ENCODE measurements around the gene ALDH1L2. TPM values are rescaled to one million over a fixed set of nuclear protein-coding genes. Genes with fewer than 3 reads are reported as not detected.

ALDH1L2 gene
- polyA plus RNA-seq, 1 experiment, result 76.1 TPM

GRCh38 chr12:105076098-105076497, 8.2 kb downstream of the ALDH1L2 start:
- Histone ChIP-seq H3K27me3 (ENCODE audit: control insufficient read depth, insufficient read depth, low read length) (no peaks in the 10 kb centered on the region), H3K4me3 (ENCODE audit: low read depth, low read length) (no peak overlapping the region), H3K36me3 (ENCODE audit: control insufficient read depth, insufficient read depth, low read length) (peaks cover 7% of the 10 kb centered on the region)
- ChIA-PET POLR2A (interaction anchor here (0.5 to 0.6 kb wide), 2 partner anchors 9 to 876 kb away, joined by 3 to 9 read pairs; no protein-coding TSS in a partner anchor), CTCF (interaction anchor here (1.0 kb wide), 1 partner anchor 309 kb away, joined by 3 read pairs; no protein-coding TSS in a partner anchor)
- peak; percentile 64 for DNase-seq (ENCODE audit: low read depth)
- TF ChIP-seq, protein P1, sequence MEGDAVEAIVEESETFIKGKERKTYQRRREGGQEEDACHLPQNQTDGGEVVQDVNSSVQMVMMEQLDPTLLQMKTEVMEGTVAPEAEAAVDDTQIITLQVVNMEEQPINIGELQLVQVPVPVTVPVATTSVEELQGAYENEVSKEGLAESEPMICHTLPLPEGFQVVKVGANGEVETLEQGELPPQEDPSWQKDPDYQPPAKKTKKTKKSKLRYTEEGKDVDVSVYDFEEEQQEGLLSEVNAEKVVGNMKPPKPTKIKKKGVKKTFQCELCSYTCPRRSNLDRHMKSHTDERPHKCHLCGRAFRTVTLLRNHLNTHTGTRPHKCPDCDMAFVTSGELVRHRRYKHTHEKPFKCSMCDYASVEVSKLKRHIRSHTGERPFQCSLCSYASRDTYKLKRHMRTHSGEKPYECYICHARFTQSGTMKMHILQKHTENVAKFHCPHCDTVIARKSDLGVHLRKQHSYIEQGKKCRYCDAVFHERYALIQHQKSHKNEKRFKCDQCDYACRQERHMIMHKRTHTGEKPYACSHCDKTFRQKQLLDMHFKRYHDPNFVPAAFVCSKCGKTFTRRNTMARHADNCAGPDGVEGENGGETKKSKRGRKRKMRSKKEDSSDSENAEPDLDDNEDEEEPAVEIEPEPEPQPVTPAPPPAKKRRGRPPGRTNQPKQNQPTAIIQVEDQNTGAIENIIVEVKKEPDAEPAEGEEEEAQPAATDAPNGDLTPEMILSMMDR (IDR thresholded peaks at IDR 0.05; ENCODE audit: insufficient read depth, low read depth, low read length), result no peak

GRCh38 chr12:105072888-105073488, 11.3 kb downstream of the ALDH1L2 start:
- ChIA-PET CTCF (interaction anchor here (0.6 to 2.7 kb wide), 4 partner anchors 9 to 764 kb away, joined by 3 to 8 read pairs (median 3); no protein-coding TSS in a partner anchor), POLR2A (no interaction called here)
- DNase-seq (ENCODE audit: low read depth), result no peak
- Histone ChIP-seq H3K36me3 (ENCODE audit: control insufficient read depth, insufficient read depth, low read length) (peaks cover 14% of the 10 kb centered on the region), H3K27me3 (ENCODE audit: control insufficient read depth, insufficient read depth, low read length) (no peaks in the 10 kb centered on the region), H3K4me3 (ENCODE audit: low read depth, low read length) (no peak overlapping the region)
- TF ChIP-seq, protein P1 (IDR thresholded peaks at IDR 0.05; ENCODE audit: insufficient read depth, low read depth, low read length), result no peak

GRCh38 chr12:105071981-105072380, 12.3 kb downstream of the ALDH1L2 start:
- H3K36me3 ChIP-seq (ENCODE audit: control insufficient read depth, insufficient read depth, low read length), result peaks cover 16% of the 10 kb centered on the region
- no peak overlapping the region for H3K4me3 ChIP-seq (ENCODE audit: low read depth, low read length)
- ChIA-PET CTCF (interaction anchor here (0.9 to 2.7 kb wide), 3 partner anchors 19 to 690 kb away, joined by 3 to 8 read pairs (median 3); no protein-coding TSS in a partner anchor), POLR2A (no interaction called here)
- no peak for DNase-seq (ENCODE audit: low read depth)
- no peaks in the 10 kb centered on the region for H3K27me3 ChIP-seq (ENCODE audit: control insufficient read depth, insufficient read depth, low read length)
- TF ChIP-seq, protein P1 (IDR thresholded peaks at IDR 0.05; ENCODE audit: insufficient read depth, low read depth, low read length), result no peak

GRCh38 chr12:105069936-105070702, 14.1 kb downstream of the ALDH1L2 start:
- TF ChIP-seq, protein P1 (IDR thresholded peaks at IDR 0.05; ENCODE audit: insufficient read depth, low read depth, low read length), result no peak
- no peak for DNase-seq (ENCODE audit: low read depth)
- POLR2A ChIA-PET, result no interaction called here
- Histone ChIP-seq H3K36me3 (ENCODE audit: control insufficient read depth, insufficient read depth, low read length) (peaks cover 24% of the 10 kb centered on the region), H3K4me3 (ENCODE audit: low read depth, low read length) (no peak overlapping the region), H3K27me3 (ENCODE audit: control insufficient read depth, insufficient read depth, low read length) (no peaks in the 10 kb centered on the region)
- CTCF ChIA-PET, result interaction anchor here (1.3 to 6.7 kb wide), 3 partner anchors 16 to 688 kb away, joined by 3 to 33 read pairs (median 4); no protein-coding TSS in a partner anchor

DNA sequence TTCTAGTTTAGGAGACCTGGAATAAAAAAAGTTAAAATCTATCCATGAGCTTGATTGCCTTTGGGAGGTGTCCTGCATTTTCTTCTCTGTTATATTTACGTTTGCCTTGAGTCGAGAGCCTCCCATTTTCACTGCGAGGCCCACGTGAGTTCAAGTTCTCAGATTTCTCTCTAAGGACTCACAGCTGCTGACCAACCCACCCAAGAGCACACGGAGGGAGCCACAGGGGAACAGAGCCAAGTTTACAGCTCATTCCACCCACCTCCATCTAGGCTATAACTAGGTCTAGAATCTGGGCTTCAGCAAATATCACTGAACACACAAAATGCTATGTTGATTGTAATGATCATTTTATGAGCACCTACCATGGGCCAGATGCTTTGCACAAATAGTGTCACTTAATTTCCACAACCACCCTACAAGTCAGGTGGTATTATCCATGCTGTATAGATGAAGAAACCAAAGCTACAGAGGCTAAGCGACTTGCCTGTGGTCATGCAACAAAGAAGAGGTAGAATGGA, 16.7 kb downstream of the ALDH1L2 start:
- TF ChIP-seq, protein P1 (IDR thresholded peaks at IDR 0.05; ENCODE audit: insufficient read depth, low read depth, low read length), result no peak
- H3K36me3 ChIP-seq (ENCODE audit: control insufficient read depth, insufficient read depth, low read length), result peaks cover 31% of the 10 kb centered on the region
- no peak for DNase-seq (ENCODE audit: low read depth)
- POLR2A ChIA-PET, result no interaction called here
- H3K27me3 ChIP-seq (ENCODE audit: control insufficient read depth, insufficient read depth, low read length), result no peaks in the 10 kb centered on the region
- CTCF ChIA-PET, result interaction anchor here (0.7 to 6.7 kb wide), 2 partner anchors 14 to 686 kb away, joined by 4 to 33 read pairs; no protein-coding TSS in a partner anchor
- H3K4me3 ChIP-seq (ENCODE audit: low read depth, low read length), result no peak overlapping the region
